Keratinocyte (primary cell): ENCODE data around the gene TIGD6.

Experiments used
- CTCF ChIP-seq, 3 experiments: IDR thresholded peaks in 1 of 3; conservative IDR thresholded peaks in 1 of 3; optimal IDR thresholded peaks in 1 of 3; 2 replicates in 2 of 3; 3 replicates in 1 of 3; pipeline versions ENCODE3 to v1.5.1; 2011; ENCODE audit warnings: low read length in 3 of 3, mild to moderate bottlenecking in 3 of 3, moderate library complexity in 2 of 3, control low read depth in 1 of 3, inconsistent platforms in 1 of 3; ENCODE audit not compliant: insufficient read depth in 2 of 3; ENCODE audit errors: extremely low read depth in 1 of 3
- EZH2 ChIP-seq: IDR thresholded peaks from one replicate; pipeline ENCODE4 v1.6.1; 2012; ENCODE audit warnings: inconsistent platforms, mild to moderate bottlenecking, low read length, moderate library complexity

GRCh38 chr5:150043657-150044328 lies 43.3 kb upstream of the TIGD6 start:
- TF ChIP-seq EZH2 (no peak), CTCF (optimal IDR thresholded peaks at IDR 0.05 in 1 of 3, IDR thresholded peaks at IDR 0.05 in 1 of 3, conservative IDR thresholded peaks at IDR 0.05 in 1 of 3; ENCODE audit: extremely low read depth in 1 of 3, insufficient read depth in 2 of 3, low read length in 3 of 3) (no peak)
